Umbilical cord (tissue), 2 donors: Measurements from ENCODE around the gene SETD6. TPM values are rescaled to one million over a fixed set of nuclear protein-coding genes. Genes with fewer than 3 reads are reported as not detected.
"Not testable (repeated sequence)": the region's sequence is repeated elsewhere in the genome, so short reads cannot be mapped to it uniquely, and the experiment has no call there.

Source experiments
- DNase-seq: peaks from one replicate; pipeline ENCODE4 v3.0.0-alpha.2; 2015; ENCODE audit warnings: low spot score
- total RNA-seq: library from RNA; depleted of rRNA; stranded (reverse); fragments of >200 nt; gene quantifications from one replicate; pipeline ENCODE4 v1.2.3, GENCODE V29; 2014; ENCODE audit warnings: low replicate concordance; ENCODE audit not compliant: insufficient read depth

The SETD6 gene
- total RNA-seq, result 7.9 TPM

- DNase-seq, result peak; percentile 90
Observed at GRCh38 chr16:58515125-58515870, at the start of gene SETD6. Gene SETD6, plus strand, starts transcription at chr16:58515517. Its CDS starts 21 bp downstream, at chr16:58515538.

- DNase-seq, result no peak
Observed at GRCh38 chr16:58465817-58466216, 49.5 kb upstream of the SETD6 start.

- no peak for DNase-seq
Observed at GRCh38 chr16:58466396-58466795, 48.9 kb upstream of the SETD6 start.

- DNase-seq, result no peak
Observed at GRCh38 chr16:58467905-58468304, 47.4 kb upstream of the SETD6 start.

- no peak for DNase-seq
Observed at GRCh38 chr16:58471209-58471975, 43.9 kb upstream of the SETD6 start.

- DNase-seq, result no peak
Observed at GRCh38 chr16:58472266-58472665, 43.1 kb upstream of the SETD6 start.

- no peak for DNase-seq
Observed at GRCh38 chr16:58472827-58473226, 42.5 kb upstream of the SETD6 start.

GRCh38 chr16:58474296-58474695, 41.0 kb upstream of the SETD6 start:
- DNase-seq, result no peak

GRCh38 chr16:58475091-58475619, 40.2 kb upstream of the SETD6 start:
- DNase-seq, result no peak

GRCh38 chr16:58476791-58477190, 38.5 kb upstream of the SETD6 start:
- no peak for DNase-seq

GRCh38 chr16:58478427-58478826, 36.9 kb upstream of the SETD6 start:
- no peak for DNase-seq

GRCh38 chr16:58481226-58481869, 34.0 kb upstream of the SETD6 start:
- DNase-seq, result no peak

- DNase-seq, result no peak
Observed at GRCh38 chr16:58481931-58482330, 33.4 kb upstream of the SETD6 start.

GRCh38 chr16:58485184-58485887, 30.0 kb upstream of the SETD6 start:
- no peak for DNase-seq

- peak; percentile 82 for DNase-seq
Observed at GRCh38 chr16:58487566-58488351, 27.6 kb upstream of the SETD6 start.

GRCh38 chr16:58488531-58488930, 26.8 kb upstream of the SETD6 start:
- no peak for DNase-seq

- no peak for DNase-seq
Observed at GRCh38 chr16:58490065-58490464, 25.3 kb upstream of the SETD6 start.

GRCh38 chr16:58490539-58490938, 24.8 kb upstream of the SETD6 start:
- not testable (repeated sequence) for DNase-seq

GRCh38 chr16:58492066-58492465, 23.3 kb upstream of the SETD6 start:
- DNase-seq, result no peak

GRCh38 chr16:58492735-58493134, 22.6 kb upstream of the SETD6 start:
- DNase-seq, result no peak
